ENCODE data around the gene SH3RF3. TPM values are rescaled to one million over a fixed set of nuclear protein-coding genes. Genes with fewer than 3 reads are reported as not detected.
"Not testable (repeated sequence)": the region's sequence is repeated elsewhere in the genome, so short reads cannot be mapped to it uniquely, and the experiment has no call there.

Gene SH3RF3
- total RNA-seq, 1 donor from 2014 or later, result 0.28 TPM

DNA sequence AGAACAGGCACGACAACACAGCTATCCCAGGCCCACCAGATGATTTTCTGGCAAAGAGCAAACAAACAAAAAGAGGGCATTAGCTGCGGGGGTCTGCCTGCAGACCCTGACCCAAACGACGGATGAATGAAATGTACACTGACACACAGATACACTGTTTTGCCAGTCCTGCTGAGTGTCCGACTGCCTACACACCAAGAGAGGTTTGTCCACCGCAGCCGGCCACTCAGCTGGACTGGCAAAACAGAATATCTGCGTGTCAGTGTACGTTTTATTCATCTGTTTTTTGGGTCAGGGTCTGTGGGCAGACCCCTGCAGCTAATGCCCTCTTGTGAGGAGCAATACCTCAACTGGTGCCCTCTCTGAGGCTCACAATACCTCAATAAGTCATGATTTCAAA, 10.7 kb upstream of the SH3RF3 start:
- no peak overlapping the region for H3K27ac Mint-ChIP-seq
- H3K4me2 ChIP-seq, result no peak overlapping the region
- no peak overlapping the region for H3K4me3 ChIP-seq
- H4K20me1 ChIP-seq (ENCODE audit: low read depth), result no peaks in the 10 kb centered on the region
- no peaks in the 10 kb centered on the region for H3K4me1 ChIP-seq
- no peak overlapping the region for H3K27ac ChIP-seq
- peaks cover 8% of the 10 kb centered on the region for H3K27me3 Mint-ChIP-seq (ENCODE audit: insufficient read depth, low read depth)
- H3F3A ChIP-seq (ENCODE audit: low read depth), result no peaks in the 10 kb centered on the region
- H3K9me3 Mint-ChIP-seq, result peaks cover 17% of the 10 kb centered on the region
- TF ChIP-seq EZH2 (IDR thresholded peaks at IDR 0.05), result no peak
- no peak for TF ChIP-seq EZH2phosphoT487 (IDR thresholded peaks at IDR 0.05)
- TF ChIP-seq, protein P1, sequence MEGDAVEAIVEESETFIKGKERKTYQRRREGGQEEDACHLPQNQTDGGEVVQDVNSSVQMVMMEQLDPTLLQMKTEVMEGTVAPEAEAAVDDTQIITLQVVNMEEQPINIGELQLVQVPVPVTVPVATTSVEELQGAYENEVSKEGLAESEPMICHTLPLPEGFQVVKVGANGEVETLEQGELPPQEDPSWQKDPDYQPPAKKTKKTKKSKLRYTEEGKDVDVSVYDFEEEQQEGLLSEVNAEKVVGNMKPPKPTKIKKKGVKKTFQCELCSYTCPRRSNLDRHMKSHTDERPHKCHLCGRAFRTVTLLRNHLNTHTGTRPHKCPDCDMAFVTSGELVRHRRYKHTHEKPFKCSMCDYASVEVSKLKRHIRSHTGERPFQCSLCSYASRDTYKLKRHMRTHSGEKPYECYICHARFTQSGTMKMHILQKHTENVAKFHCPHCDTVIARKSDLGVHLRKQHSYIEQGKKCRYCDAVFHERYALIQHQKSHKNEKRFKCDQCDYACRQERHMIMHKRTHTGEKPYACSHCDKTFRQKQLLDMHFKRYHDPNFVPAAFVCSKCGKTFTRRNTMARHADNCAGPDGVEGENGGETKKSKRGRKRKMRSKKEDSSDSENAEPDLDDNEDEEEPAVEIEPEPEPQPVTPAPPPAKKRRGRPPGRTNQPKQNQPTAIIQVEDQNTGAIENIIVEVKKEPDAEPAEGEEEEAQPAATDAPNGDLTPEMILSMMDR (IDR thresholded peaks at IDR 0.05), result no peak
- no peak for DNase-seq (ENCODE audit: low spot score)
- no peak overlapping the region for H2AFZ ChIP-seq (replicated peaks)
- no peaks in the 10 kb centered on the region for H3K79me2 ChIP-seq (ENCODE audit: low read depth)
- H3K4me3 Mint-ChIP-seq, result no peak overlapping the region
- H3K27me3 ChIP-seq, result no peaks in the 10 kb centered on the region
- H3K36me3 ChIP-seq, result no peaks in the 10 kb centered on the region
- peaks cover 16% of the 10 kb centered on the region for H3K4me1 Mint-ChIP-seq
- H3K9me3 ChIP-seq (ENCODE audit: low read depth), result no peaks in the 10 kb centered on the region
- H3K36me3 Mint-ChIP-seq, result no peaks in the 10 kb centered on the region
- no peak overlapping the region for H3K9ac ChIP-seq

DNA sequence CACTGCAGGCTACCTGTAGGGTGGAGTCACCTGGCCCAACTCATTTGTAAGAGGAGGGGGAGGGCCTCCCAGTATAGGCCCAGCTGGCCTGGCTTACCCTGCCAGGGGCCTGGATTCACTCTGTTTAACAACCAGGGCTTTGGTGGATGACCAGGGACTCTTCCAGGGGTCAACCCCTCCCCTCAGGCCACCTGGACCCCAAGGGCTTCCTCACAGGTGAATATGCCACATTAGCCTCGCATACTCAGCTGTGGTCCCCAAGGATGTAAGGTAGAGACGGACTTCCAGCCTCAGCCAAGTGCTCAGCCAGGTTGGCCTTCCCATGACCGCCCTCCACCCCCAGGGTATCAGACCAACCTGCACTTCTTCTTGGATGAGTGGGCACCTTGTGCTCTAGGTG, 8.8 kb upstream of the SH3RF3 start:
- H3K79me2 ChIP-seq (ENCODE audit: low read depth), result no peaks in the 10 kb centered on the region
- Mint-ChIP-seq H3K4me3 (no peak overlapping the region), H3K27me3 (ENCODE audit: insufficient read depth, low read depth) (peaks cover 6% of the 10 kb centered on the region), H3K9me3 (peaks cover 12% of the 10 kb centered on the region), H3K4me1 (peaks cover 20% of the 10 kb centered on the region), H3K36me3 (no peaks in the 10 kb centered on the region), H3K27ac (no peak overlapping the region)
- H3K9me3 ChIP-seq (ENCODE audit: low read depth), result no peaks in the 10 kb centered on the region
- H3K27me3 ChIP-seq, result no peaks in the 10 kb centered on the region
- H3K9ac ChIP-seq, result no peak overlapping the region
- no peak for DNase-seq (ENCODE audit: low spot score)
- H3K27ac ChIP-seq, result no peak overlapping the region
- H3F3A ChIP-seq (ENCODE audit: low read depth), result no peaks in the 10 kb centered on the region
- H3K4me1 ChIP-seq, result no peaks in the 10 kb centered on the region
- no peaks in the 10 kb centered on the region for H4K20me1 ChIP-seq (ENCODE audit: low read depth)
- no peaks in the 10 kb centered on the region for H3K36me3 ChIP-seq
- no peak overlapping the region for H3K4me3 ChIP-seq
- TF ChIP-seq, protein P1 (IDR thresholded peaks at IDR 0.05), result no peak
- TF ChIP-seq EZH2phosphoT487 (IDR thresholded peaks at IDR 0.05) (no peak), EZH2 (IDR thresholded peaks at IDR 0.05) (no peak)
- no peak overlapping the region for H3K4me2 ChIP-seq
- H2AFZ ChIP-seq (replicated peaks), result no peak overlapping the region

DNA sequence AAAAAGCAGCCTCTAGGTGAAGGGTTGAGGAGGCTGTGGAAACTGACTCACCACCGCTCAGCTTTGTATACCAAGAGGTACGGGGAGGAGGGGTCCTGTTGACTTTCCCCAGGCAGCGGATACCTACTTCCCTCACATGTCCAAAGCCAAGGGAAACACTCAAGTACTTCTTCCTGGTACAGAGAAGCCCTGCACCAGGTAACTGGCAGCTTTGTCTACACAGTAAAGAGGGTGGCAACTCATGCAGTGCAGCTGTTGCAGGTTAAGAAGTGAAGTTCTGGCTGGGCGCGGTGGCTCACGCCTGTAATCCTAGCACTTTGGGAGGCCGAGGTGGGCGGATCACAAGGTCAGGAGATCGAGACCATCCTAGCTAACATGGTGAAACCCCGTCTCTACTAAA, 8.3 kb upstream of the SH3RF3 start:
- H3K9me3 ChIP-seq (ENCODE audit: low read depth); H3F3A ChIP-seq (ENCODE audit: low read depth); H4K20me1 ChIP-seq (ENCODE audit: low read depth); H3K36me3 Mint-ChIP-seq; H3K4me2 ChIP-seq; DNase-seq (ENCODE audit: low spot score); H3K4me3 ChIP-seq; H3K9ac ChIP-seq; H3K27me3 Mint-ChIP-seq (ENCODE audit: insufficient read depth, low read depth); H3K4me1 ChIP-seq; H3K79me2 ChIP-seq (ENCODE audit: low read depth); H3K27me3 ChIP-seq; H3K27ac ChIP-seq; H3K36me3 ChIP-seq; H3K27ac Mint-ChIP-seq; H2AFZ ChIP-seq (replicated peaks); H3K4me3 Mint-ChIP-seq: not testable (repeated sequence)
- Mint-ChIP-seq H3K4me1 (peaks cover 24% of the 10 kb centered on the region), H3K9me3 (peaks cover 12% of the 10 kb centered on the region)

DNA sequence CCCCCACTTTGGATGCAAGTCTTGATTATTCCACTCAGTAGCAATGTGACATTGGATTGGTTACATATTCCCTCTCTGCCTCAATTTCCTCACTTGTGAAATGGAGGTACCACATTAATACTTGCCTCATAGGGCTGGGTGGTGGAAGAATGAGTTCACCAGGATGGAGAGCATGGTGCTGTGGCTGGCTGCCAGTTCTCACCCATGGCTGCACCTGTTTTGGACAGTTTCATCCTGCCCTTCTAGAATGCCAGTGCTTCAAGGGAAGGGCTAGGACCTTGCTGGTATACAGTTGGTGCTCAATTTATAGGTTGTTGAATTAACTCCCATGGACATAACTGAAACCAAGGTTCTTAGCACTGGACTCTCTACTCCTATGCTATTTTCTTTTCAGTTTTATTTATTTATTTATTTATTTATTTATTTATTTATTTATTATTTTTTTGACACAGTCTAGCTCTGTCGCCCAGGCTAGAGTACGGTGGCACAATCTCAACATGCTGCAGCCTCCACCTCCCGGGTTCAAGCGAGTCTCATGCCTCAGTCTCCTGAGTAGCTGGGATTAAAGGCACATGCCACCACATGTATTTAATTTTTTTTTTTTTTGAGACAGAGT, 5.3 kb upstream of the SH3RF3 start:
- Mint-ChIP-seq H3K9me3 (no peaks in the 10 kb centered on the region), H3K27ac (no peak overlapping the region), H3K4me3 (no peak overlapping the region), H3K27me3 (ENCODE audit: insufficient read depth, low read depth) (peaks cover 15% of the 10 kb centered on the region), H3K4me1 (peaks cover 27% of the 10 kb centered on the region), H3K36me3 (peaks cover 2% of the 10 kb centered on the region)
- Histone ChIP-seq H3K4me1 (no peaks in the 10 kb centered on the region), H3K9ac (no peak overlapping the region), H3K36me3 (no peaks in the 10 kb centered on the region), H3K4me3 (no peak overlapping the region), H3K9me3 (ENCODE audit: low read depth) (no peaks in the 10 kb centered on the region), H3K27me3 (peaks cover 30% of the 10 kb centered on the region), H3K27ac (no peak overlapping the region), H3F3A (ENCODE audit: low read depth) (no peaks in the 10 kb centered on the region), H2AFZ (replicated peaks) (no peak overlapping the region), H3K79me2 (ENCODE audit: low read depth) (no peaks in the 10 kb centered on the region), H3K4me2 (no peak overlapping the region), H4K20me1 (ENCODE audit: low read depth) (no peaks in the 10 kb centered on the region)
- TF ChIP-seq, protein P1 (IDR thresholded peaks at IDR 0.05), result no peak
- TF ChIP-seq EZH2 (IDR thresholded peaks at IDR 0.05) (no peak), EZH2phosphoT487 (IDR thresholded peaks at IDR 0.05) (no peak)
- no peak for DNase-seq (ENCODE audit: low spot score)
